Measurements from ENCODE around the gene NCAM2.
A peak's percentile ranks its signal among the peaks of the same experiment; 100 is the strongest.

NCAM2 gene

GRCh38 chr21:21179619-21180298 lies 181.6 kb downstream of the NCAM2 start:
- no peak for DNase-seq

GRCh38 chr21:21182401-21183010 lies 184.3 kb downstream of the NCAM2 start:
- no peak for DNase-seq

DNA sequence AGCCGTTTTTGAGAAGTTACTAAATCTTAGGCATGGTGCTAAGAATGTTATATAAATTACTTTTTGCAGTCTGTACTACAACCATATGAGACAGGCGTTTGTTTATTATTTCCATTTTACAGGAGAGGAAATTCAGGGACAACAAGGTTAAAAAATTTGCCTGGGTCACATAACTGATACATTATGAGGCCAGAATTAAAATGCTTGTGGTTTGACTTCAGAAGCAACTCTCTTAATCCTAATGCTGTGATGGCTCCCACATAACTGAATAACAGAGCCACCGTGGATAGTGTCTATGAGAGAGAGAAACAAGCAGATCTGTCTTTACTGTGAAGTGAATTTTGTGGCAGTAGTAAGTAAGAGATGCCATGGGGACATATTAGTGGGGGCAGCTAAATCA lies 184.9 kb downstream of the NCAM2 start:
- DNase-seq, result no peak

- no peak for DNase-seq
Observed at GRCh38 chr21:21184771-21185528, 186.7 kb downstream of the NCAM2 start.

- no peak for DNase-seq
Observed at GRCh38 chr21:21187579-21187978, 189.4 kb downstream of the NCAM2 start.

GRCh38 chr21:21188513-21189195 lies 190.4 kb downstream of the NCAM2 start:
- DNase-seq, result no peak

GRCh38 chr21:21195417-21195943 lies 197.3 kb downstream of the NCAM2 start:
- no peak for DNase-seq

GRCh38 chr21:21196087-21196486 lies 197.9 kb downstream of the NCAM2 start:
- DNase-seq, result no peak

DNA sequence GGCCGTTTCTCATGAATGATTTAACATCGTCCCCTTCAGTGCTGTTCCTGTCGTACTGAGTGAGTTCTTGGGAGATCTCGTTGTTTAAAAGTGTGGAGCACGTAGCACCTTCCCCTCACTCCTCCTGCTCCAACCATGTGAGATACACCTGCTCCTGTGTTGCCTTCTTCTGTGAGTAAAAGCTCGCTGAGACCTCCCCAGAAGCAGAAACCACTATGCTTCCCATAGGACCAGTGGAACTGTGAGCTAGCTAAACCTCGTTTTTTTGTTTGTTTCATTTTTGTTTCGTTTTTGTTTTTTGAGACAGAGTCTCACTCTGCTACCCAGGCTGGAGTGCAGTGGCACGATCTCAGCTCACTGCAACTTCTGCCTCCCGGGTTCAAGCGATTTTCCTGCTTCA lies 198.6 kb downstream of the NCAM2 start:
- no peak for DNase-seq

DNA sequence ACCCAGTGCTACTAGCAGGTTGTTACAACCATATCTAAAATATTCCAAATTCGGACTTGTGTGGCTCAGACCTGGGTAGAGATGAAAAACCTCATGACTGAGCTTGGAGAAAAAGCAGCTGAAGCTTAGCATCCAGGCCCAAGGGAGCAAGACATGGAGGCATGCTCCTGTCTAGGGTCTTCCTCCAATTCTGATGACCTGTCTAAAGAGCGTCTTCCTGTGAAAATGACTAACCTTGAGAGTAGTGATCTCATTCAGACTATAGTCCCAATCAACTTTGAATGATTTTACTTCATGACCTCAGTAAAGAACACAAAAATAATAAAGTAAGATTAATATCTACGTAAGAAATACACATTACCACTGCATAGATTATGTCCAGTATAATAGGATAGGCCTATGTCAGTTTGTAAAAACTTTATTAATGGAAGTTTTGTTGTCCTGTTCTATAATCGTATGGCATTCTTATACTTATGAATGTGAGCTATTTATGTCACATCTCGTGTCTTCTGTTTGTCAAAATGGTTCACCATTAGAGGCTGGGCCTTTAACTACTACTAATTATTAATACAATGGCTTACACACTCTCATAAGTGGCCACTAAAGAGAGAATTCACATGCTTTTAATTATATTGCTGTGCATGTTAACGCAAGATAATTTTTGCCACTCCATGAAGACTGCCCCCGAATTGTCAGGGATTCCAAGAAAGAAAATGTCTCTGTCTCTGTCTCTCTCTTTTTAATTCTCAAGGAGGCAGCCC lies 201.3 kb downstream of the NCAM2 start:
- DNase-seq, result no peak

DNA sequence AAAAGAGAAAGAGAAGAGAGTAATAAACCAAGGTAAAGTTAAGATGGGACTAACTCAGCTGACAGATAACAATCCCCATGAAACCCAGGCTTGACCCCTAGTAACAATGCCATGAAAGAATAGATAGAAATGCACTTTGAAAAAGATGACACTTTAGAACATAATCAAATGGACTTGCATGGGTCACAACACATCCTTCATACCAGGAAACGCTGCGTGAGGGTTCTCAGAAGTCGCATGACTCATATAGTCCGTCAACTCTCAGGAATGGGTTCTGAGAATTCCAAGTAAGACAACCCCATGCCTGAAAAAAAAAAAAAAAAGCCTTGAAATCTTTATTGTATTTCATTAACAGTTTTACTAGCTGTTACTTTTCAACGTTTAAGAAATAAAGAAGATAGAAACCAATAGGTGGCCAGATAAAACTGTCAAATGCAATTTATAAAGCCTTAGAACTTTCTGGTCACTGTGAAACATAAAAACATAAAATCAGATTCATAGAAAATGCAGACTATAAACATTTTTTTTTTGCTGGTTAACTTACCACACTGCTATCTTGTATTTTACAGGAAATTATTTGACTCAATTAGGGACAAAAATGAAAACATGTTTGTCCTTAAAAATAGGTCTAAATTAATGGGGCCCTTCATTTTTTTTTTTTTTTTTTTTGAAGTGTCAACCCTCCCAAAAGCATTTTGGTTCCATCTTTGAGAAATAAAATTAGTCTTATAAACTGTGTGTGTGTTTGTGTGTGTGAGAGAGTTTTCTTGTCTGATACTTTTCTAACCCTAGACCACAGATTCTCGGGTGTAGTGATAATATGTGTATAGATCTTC lies 202.1 kb downstream of the NCAM2 start:
- DNase-seq, result peak; percentile 52 to 83 (median 53)

- peak; percentile 46 to 76 (median 60) for DNase-seq
Observed at GRCh38 chr21:21200939-21201615, 202.9 kb downstream of the NCAM2 start.

GRCh38 chr21:21203822-21204339 lies 205.7 kb downstream of the NCAM2 start:
- no peak for DNase-seq

- no peak for DNase-seq
Observed at GRCh38 chr21:21204366-21204996, 206.3 kb downstream of the NCAM2 start.

GRCh38 chr21:21205604-21206003 lies 207.4 kb downstream of the NCAM2 start:
- DNase-seq, result no peak

DNA sequence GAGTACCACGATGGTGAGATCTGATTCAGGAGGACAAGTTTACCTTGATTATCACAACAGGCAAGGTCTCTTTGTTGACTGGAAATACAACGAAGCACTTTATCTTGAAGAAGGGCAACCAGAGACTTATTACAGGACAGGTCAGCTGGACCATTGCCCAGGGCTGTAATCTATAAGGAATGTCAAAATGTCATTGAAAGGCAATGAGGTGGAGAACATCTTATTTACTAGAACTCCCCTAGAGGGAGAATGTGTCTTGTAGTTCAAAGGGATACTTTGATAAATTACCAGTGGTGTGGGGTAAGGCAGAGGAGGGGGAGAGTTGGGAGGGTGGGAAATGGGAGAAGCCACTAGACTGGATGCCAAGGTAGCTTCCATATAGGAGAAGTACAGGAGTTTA lies 212.3 kb downstream of the NCAM2 start:
- DNase-seq, result no peak

DNA sequence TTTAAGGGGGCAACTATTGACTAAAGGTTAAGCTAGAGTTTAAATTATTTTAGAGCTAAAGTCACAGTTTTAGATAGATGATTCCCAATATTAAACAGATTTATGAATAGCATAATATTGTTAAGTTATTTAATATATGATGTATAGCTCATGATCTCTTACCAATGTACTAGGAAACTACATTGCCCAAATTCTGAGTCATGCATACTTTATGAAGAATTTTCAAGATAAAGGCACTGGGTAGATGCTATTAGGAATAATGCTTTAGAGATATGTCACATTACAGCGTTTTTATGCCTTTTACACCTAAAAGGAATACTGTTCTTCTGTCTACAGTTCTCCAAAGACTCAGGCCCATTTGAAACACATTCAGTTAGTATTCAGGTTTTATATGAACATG lies 215.1 kb downstream of the NCAM2 start:
- DNase-seq, result no peak

DNA sequence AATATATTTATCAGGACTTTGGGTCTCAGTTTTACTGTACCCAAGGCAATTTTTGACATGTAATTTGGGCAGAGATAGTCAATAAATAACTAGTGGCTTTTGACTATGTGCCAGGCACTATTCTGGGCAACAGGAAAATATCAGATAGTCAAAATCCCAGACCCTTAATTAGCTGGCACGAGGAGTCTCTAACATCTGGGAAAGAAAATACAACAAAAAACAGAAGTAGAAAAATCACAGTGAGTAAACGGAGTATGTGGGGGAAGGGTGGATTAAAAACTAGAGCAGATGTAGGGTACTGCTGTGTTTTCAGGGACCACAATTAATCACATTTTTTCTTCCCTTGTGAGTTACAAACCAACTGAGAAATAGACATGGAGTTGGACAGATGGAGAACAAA lies 217.8 kb downstream of the NCAM2 start:
- DNase-seq, result no peak

- DNase-seq, result no peak
Observed at GRCh38 chr21:21226472-21226871, 228.3 kb downstream of the NCAM2 start.

DNA sequence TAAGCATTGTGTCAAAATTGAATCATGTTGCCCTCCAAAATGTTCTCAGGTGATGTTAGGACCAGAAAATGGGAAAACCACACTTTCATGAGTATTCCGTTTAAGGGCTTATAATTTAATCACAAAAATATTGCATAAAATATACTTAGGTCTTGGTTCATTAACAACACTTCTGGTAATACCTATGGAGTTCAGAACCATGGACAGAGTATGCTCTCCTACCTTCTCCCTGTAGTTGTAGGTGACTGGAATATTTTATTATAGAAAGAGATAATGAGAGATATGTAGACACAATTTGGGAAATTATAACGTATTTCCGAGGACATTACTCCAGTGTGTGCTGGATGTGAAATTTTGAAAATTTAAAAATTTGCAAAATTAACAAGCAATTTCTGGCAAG lies 232.5 kb downstream of the NCAM2 start:
- no peak for DNase-seq
